ENCODE results near the gene KLHDC4. TPM values are rescaled to one million over a fixed set of nuclear protein-coding genes. Genes with fewer than 3 reads are reported as not detected.

KLHDC4 gene
- total and polyA plus RNA-seq, 2 experiments from 2014 or later: 12.8 to 15.6 TPM

DNA sequence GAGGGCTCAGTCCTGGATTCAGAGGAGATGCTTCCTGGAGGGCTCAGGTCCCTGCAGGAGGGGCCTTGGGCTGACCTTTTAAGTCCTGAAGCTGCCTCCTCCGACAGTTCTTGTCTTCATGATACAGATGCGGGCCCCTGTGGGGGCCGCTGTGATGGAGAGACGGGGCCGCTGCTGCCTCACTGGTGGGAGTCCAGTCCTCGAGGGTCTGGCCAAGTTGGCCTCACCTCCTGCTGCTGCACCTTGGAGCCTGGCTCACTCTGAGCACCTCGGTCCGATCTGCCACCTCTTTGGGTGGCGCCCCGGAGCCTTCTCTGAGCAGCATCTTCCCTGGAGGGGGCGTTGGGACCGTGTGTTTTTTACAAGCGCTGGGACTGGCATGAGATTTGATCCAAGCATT lies 79.1 kb downstream of the KLHDC4 start:
- WGBS (ENCODE audit: low lambda C conversion rate, missing lambda C conversion rate): 89% methylated on average over 13 of the region's 13 CpGs

GRCh38 chr16:87685766-87686165 lies 80.0 kb downstream of the KLHDC4 start:
- Histone ChIP-seq H3K9me2 (replicated peaks; ENCODE audit: insufficient read depth) (no peaks in the 10 kb centered on the region), H3K36me3 (replicated peaks; ENCODE audit: insufficient read depth, low read depth) (no peaks in the 10 kb centered on the region), H3K9me3 (ENCODE audit: low read depth) (no peaks in the 10 kb centered on the region), H3K27ac (no peak overlapping the region), H4K20me1 (ENCODE audit: insufficient read depth, poor library complexity, severe bottlenecking) (no peaks in the 10 kb centered on the region), H3K4me2 (no peak overlapping the region), H2AFZ (no peak overlapping the region), H3K79me2 (no peaks in the 10 kb centered on the region), H3K27me3 (no peaks in the 10 kb centered on the region), H3K4me3 (no peak overlapping the region), H3K4me1 (ENCODE audit: insufficient read depth) (no peaks in the 10 kb centered on the region)
- WGBS (ENCODE audit: low lambda C conversion rate, missing lambda C conversion rate): 94% methylated on average over 13 of the region's 13 CpGs
- TF ChIP-seq, protein P1, sequence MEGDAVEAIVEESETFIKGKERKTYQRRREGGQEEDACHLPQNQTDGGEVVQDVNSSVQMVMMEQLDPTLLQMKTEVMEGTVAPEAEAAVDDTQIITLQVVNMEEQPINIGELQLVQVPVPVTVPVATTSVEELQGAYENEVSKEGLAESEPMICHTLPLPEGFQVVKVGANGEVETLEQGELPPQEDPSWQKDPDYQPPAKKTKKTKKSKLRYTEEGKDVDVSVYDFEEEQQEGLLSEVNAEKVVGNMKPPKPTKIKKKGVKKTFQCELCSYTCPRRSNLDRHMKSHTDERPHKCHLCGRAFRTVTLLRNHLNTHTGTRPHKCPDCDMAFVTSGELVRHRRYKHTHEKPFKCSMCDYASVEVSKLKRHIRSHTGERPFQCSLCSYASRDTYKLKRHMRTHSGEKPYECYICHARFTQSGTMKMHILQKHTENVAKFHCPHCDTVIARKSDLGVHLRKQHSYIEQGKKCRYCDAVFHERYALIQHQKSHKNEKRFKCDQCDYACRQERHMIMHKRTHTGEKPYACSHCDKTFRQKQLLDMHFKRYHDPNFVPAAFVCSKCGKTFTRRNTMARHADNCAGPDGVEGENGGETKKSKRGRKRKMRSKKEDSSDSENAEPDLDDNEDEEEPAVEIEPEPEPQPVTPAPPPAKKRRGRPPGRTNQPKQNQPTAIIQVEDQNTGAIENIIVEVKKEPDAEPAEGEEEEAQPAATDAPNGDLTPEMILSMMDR (IDR thresholded peaks at IDR 0.05; ENCODE audit: poor library complexity): no peak
- TF ChIP-seq EZH2phosphoT487 (IDR thresholded peaks at IDR 0.05; ENCODE audit: low read depth, severe bottlenecking, unreplicated experiment) (no peak), EZH2 (IDR thresholded peaks at IDR 0.05; ENCODE audit: borderline replicate concordance) (no peak)
- DNase-seq (ENCODE audit: low spot score): no peak

More for the DNA sequence above, 79.1 kb downstream of the KLHDC4 start:
- no peak overlapping the region for H3K4me2 ChIP-seq
- no peak overlapping the region for H3K27ac ChIP-seq
- no peaks in the 10 kb centered on the region for H3K9me3 ChIP-seq (ENCODE audit: low read depth)
- no peaks in the 10 kb centered on the region for H3K36me3 ChIP-seq (replicated peaks; ENCODE audit: insufficient read depth, low read depth)
- H3K27me3 ChIP-seq: no peaks in the 10 kb centered on the region
- no peaks in the 10 kb centered on the region for H3K79me2 ChIP-seq
- no peaks in the 10 kb centered on the region for H4K20me1 ChIP-seq (ENCODE audit: insufficient read depth, poor library complexity, severe bottlenecking)
- H3K9me2 ChIP-seq (replicated peaks; ENCODE audit: insufficient read depth): no peaks in the 10 kb centered on the region
- no peak overlapping the region for H2AFZ ChIP-seq
- no peaks in the 10 kb centered on the region for H3K4me1 ChIP-seq (ENCODE audit: insufficient read depth)
- DNase-seq (ENCODE audit: low spot score): no peak
- TF ChIP-seq, protein P1 (IDR thresholded peaks at IDR 0.05; ENCODE audit: poor library complexity): no peak
- TF ChIP-seq EZH2 (IDR thresholded peaks at IDR 0.05; ENCODE audit: borderline replicate concordance) (no peak), EZH2phosphoT487 (IDR thresholded peaks at IDR 0.05; ENCODE audit: low read depth, severe bottlenecking, unreplicated experiment) (no peak)
- no peak overlapping the region for H3K4me3 ChIP-seq

- WGBS (ENCODE audit: low lambda C conversion rate, missing lambda C conversion rate): 91% methylated on average over 18 of the region's 19 CpGs
Measured at GRCh38 chr16:87685405-87685755, 80.4 kb downstream of the KLHDC4 start.

More at GRCh38 chr16:87685405-87685755, 80.4 kb downstream of the KLHDC4 start:
- no peak overlapping the region for H3K4me2 ChIP-seq
- H3K27ac ChIP-seq: no peak overlapping the region
- no peaks in the 10 kb centered on the region for H3K4me1 ChIP-seq (ENCODE audit: insufficient read depth)
- H4K20me1 ChIP-seq (ENCODE audit: insufficient read depth, poor library complexity, severe bottlenecking): no peaks in the 10 kb centered on the region
- H3K36me3 ChIP-seq (replicated peaks; ENCODE audit: insufficient read depth, low read depth): no peaks in the 10 kb centered on the region
- no peaks in the 10 kb centered on the region for H3K79me2 ChIP-seq
- TF ChIP-seq EZH2phosphoT487 (IDR thresholded peaks at IDR 0.05; ENCODE audit: low read depth, severe bottlenecking, unreplicated experiment): no peak
- TF ChIP-seq EZH2 (IDR thresholded peaks at IDR 0.05; ENCODE audit: borderline replicate concordance): no peak
- TF ChIP-seq, protein P1 (IDR thresholded peaks at IDR 0.05; ENCODE audit: poor library complexity): no peak
- H3K9me3 ChIP-seq (ENCODE audit: low read depth): no peaks in the 10 kb centered on the region
- DNase-seq (ENCODE audit: low spot score): no peak
- H2AFZ ChIP-seq: no peak overlapping the region
- H3K4me3 ChIP-seq: no peak overlapping the region
- H3K27me3 ChIP-seq: no peaks in the 10 kb centered on the region
- H3K9me2 ChIP-seq (replicated peaks; ENCODE audit: insufficient read depth): no peaks in the 10 kb centered on the region

Measured in hepatocyte (in vitro differentiated cells).